ENCODE measurements around the gene IL16. TPM values are rescaled to one million over a fixed set of nuclear protein-coding genes. Genes with fewer than 3 reads are reported as not detected.

IL16 gene
- total RNA-seq, 2 experiments from 2014 or later = 118 to 144 TPM

DNA sequence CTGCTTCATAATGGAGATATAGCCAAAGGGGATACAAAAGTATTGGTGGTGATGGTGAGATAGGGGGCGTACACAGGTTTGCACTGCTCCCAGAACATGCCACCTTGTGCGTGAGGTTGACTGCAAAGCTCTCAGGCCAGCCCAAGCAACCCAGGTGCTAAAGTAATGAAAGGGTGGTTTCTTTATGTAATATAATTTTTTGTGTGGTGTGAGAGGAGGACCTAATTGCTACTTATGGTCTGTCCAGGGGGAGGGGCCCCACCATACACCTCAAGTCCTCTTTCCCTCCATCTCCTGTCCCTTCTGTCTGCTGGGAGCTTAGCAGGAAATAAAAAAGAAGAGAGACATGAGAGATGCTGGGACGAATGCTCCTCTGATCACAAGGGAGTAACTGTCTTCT is 73.5 kb downstream of the IL16 start:
- CTCF ChIA-PET = interaction anchor here (0.8 to 8.8 kb wide), 7 partner anchors 17 to 166 kb away, joined by 3 to 276 read pairs (median 3); no protein-coding TSS in a partner anchor
- DNase-seq (no peak), ATAC-seq (no peak)
- Mint-ChIP-seq H3K27ac (no peak overlapping the region), H3K4me1 (peaks cover 40% of the 10 kb centered on the region), H3K4me3 (no peak overlapping the region), H3K27me3 (no peaks in the 10 kb centered on the region), H3K36me3 (no peaks in the 10 kb centered on the region), H3K9me3 (ENCODE audit: low read depth) (no peaks in the 10 kb centered on the region)

DNA sequence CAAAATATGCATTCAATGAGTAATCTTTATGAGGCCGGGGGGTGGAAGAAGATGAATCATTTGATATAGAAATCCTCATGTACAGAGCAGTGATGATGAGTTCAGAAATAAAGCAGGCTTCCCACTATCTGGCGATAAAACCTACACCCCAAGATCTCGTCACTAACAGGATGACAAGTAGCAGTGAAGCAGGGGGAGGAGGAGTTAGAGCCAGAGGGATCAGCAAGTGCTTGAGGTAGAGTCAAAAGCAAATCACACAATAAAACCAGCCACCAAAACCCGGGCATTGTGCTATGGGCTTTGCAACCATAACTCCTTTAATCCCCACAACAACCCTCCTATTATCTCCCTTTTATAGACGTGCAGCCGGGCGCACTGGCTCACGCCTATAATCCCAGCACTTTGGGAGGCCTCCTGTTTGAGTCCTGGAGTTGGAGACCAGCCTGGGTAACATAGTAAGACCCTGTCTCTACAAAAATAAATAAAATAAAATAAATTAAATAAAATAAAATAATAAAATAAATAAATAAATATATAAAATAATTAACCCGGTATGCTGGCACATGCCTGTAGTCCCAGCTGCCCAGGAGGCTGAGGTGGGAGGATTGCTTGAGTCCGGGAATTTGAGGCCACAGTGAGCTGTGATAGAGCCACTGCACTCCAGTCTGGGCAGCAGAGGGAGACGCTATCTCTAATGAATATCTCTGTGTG is 74.3 kb downstream of the IL16 start:
- Mint-ChIP-seq H3K27me3 (no peaks in the 10 kb centered on the region), H3K4me1 (peaks cover 40% of the 10 kb centered on the region), H3K4me3 (no peak overlapping the region), H3K9me3 (ENCODE audit: low read depth) (no peaks in the 10 kb centered on the region), H3K36me3 (no peaks in the 10 kb centered on the region), H3K27ac (no peak overlapping the region)
- CTCF ChIA-PET = interaction anchor here (1.3 to 8.8 kb wide), 5 partner anchors 16 to 167 kb away, joined by 3 to 276 read pairs (median 42); no protein-coding TSS in a partner anchor
- DNase-seq (no peak), ATAC-seq (no peak)

DNA sequence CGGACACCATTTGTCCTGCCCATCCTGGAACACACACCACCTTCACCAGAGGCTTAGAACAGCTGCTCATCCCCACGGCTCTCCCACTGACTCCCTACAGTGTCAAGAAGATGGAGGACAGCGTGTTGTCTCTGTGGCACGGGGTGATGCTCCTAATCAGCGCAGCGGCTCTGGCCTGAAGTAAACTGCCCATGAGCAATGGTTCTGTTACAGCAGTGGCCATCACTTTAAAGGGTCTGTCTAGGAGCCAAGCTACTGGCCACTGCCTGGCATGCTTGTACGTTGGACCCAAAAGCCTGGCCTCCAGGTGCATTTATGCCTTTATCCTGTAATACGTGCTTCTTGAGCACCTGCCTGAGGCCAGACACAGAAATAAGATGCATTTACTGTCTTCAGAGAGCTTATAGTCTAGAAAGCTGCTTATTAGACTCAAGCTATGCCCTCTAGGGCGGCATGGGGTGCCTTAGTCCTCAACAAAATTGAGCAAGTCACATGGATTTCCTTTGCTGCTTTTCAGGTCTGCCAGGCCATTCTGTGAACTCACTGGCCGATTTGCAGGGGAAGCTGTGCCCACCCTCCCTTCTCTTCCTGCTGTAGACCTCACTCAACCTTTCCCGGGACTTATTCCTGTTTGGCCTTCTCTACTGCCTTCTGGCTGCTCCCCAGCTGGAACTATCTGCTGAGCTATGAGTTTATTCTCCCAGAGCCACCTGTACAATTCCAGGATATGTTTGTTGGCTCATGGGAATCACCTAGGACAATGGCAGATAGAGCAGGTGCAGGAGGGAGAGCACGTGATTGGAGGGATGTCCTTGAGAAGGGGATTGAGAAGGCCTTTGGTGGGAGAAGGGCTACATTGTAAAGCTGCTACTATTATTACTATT is 75.3 kb downstream of the IL16 start:
- peaks cover 32% of the 10 kb centered on the region for H3K4me1 Mint-ChIP-seq
- H3K27ac Mint-ChIP-seq = no peak overlapping the region
- H3K4me3 Mint-ChIP-seq = no peak overlapping the region
- no peaks in the 10 kb centered on the region for H3K27me3 Mint-ChIP-seq
- H3K36me3 Mint-ChIP-seq = peaks cover 6% of the 10 kb centered on the region
- DNase-seq (no peak), ATAC-seq (no peak)
- peaks cover 3% of the 10 kb centered on the region for H3K9me3 Mint-ChIP-seq (ENCODE audit: low read depth)
- CTCF ChIA-PET = interaction anchor here (0.7 to 5.2 kb wide), 5 partner anchors 20 to 128 kb away, joined by 3 to 42 read pairs (median 4); no protein-coding TSS in a partner anchor

DNA sequence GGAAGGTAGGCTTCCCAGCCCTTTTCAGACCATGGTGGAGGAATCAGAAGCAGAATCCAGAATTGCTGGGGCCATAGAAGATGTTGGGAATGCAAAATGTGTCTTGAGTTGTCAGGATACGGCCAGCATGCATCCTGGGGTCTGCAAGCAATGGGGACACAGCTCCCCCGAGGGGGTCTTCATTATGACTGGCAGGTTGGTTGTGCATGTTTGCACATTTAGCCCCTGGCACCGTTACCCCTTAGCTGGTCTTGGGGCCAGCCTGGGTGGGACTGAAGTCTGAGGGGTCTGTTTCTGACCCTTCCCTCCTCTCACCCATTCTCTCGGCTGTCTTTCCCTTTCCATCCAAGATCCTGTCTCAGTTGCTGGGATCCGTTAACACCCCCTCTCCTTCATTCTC is 76.5 kb downstream of the IL16 start:
- H3K4me1 Mint-ChIP-seq = peaks cover 27% of the 10 kb centered on the region

DNA sequence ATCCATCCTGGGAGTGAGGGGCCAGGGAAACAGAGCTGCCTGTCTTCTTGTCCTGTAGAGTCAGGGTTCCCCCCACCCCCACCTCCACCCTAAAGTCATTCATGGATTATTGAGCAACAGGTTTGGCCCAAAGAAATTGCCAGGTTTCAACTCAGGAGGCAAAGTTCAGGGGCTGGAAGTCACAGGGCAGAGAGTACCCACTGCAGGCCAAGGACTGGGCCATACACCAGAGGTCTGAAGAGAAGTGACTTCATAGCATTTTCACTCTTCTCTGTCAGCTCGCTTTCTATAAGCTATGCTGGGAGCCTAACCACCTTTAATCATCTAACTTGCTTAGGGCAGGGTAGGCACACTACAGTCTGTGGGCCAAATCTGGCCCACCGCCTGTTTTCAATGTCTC is 77.2 kb downstream of the IL16 start:
- ATAC-seq (no peak), DNase-seq (no peak)
- H3K27ac Mint-ChIP-seq = no peak overlapping the region
- H3K36me3 Mint-ChIP-seq = peaks cover 15% of the 10 kb centered on the region
- H3K4me3 Mint-ChIP-seq = no peak overlapping the region
- no peaks in the 10 kb centered on the region for H3K27me3 Mint-ChIP-seq
- peaks cover 24% of the 10 kb centered on the region for H3K4me1 Mint-ChIP-seq
- CTCF ChIA-PET = interaction anchor here (0.9 to 6.6 kb wide), 14 partner anchors 7 to 304 kb away, joined by 3 to 77 read pairs (median 14); partner anchors contain the start of gene STARD5
- peaks cover 8% of the 10 kb centered on the region for H3K9me3 Mint-ChIP-seq (ENCODE audit: low read depth)

More for the DNA sequence above, 76.5 kb downstream of the IL16 start:
- H3K27me3 Mint-ChIP-seq = no peaks in the 10 kb centered on the region
- no peak for DNase-seq
- H3K36me3 Mint-ChIP-seq = peaks cover 13% of the 10 kb centered on the region
- H3K9me3 Mint-ChIP-seq (ENCODE audit: low read depth) = peaks cover 7% of the 10 kb centered on the region
- H3K27ac Mint-ChIP-seq = no peak overlapping the region
- CTCF ChIA-PET = interaction anchor here (1.0 to 5.2 kb wide), 6 partner anchors 11 to 131 kb away, joined by 6 to 59 read pairs (median 14); no protein-coding TSS in a partner anchor
- no peak overlapping the region for H3K4me3 Mint-ChIP-seq
- no peak for ATAC-seq

DNA sequence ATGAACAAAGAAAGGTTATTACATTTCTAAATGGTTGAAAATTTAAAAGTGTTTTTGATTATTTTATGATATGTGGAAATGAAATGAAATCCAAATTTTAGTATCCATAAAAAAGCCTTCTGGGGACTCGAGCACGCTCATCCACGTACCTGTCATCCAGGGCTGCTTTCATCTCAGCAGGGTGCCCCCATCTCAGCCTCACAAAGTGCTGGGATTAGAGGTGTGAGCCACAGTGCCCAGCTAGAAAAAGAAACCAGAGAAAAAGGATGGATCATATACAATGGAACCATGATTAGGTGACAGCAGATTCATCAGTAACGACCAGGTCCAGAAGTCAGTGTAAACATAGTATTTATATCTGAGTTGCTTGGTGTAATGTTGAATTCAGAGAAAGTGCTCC is 77.6 kb downstream of the IL16 start:
- no peak overlapping the region for H3K27ac Mint-ChIP-seq
- H3K27me3 Mint-ChIP-seq = no peaks in the 10 kb centered on the region
- DNase-seq (no peak), ATAC-seq (no peak)
- peaks cover 16% of the 10 kb centered on the region for H3K36me3 Mint-ChIP-seq
- peaks cover 20% of the 10 kb centered on the region for H3K4me1 Mint-ChIP-seq
- no peak overlapping the region for H3K4me3 Mint-ChIP-seq
- CTCF ChIA-PET = interaction anchor here (0.9 to 6.6 kb wide), 19 partner anchors 7 to 304 kb away, joined by 3 to 77 read pairs (median 12); partner anchors contain the start of gene STARD5
- peaks cover 8% of the 10 kb centered on the region for H3K9me3 Mint-ChIP-seq (ENCODE audit: low read depth)

DNA sequence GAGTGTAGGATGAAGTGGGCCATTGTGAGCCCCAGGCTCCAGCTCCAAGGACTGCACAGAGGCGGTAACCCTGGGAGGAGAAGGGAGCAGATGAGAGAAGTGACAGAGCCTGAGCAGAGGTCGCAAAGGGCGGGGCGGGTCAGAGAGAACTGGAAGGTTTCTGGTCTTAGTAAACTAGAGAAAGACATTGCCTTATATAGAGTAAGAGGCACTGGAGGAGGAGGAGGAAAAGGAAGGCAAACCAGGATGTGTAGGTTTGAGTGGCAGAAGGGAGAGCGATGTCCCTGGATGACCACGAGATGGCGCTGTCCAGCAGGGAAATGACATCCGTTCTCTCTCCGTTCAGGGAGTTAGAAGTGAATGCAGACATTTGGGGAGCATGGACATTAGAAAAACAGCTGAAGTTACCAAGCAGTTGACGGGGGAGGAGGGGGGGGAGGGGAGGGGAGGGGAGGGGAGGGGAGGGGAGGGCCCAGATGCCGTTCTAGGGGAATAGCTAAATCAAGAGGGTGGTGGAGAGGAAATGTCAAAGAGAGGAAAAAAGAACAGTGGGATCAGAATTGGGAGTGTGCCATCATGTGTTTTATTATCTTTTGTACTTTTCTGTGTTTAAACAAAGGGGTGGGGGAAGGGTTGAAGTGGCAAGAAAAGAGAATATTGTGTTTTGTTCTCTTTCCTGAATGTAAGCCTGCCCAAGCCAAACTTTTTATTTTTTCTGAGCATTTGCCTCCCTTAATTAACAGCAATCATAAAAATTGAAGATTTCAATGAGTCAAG is 78.4 kb downstream of the IL16 start:
- Mint-ChIP-seq H3K9me3 (ENCODE audit: low read depth) (peaks cover 8% of the 10 kb centered on the region), H3K36me3 (peaks cover 16% of the 10 kb centered on the region), H3K4me1 (peaks cover 16% of the 10 kb centered on the region), H3K4me3 (no peak overlapping the region), H3K27ac (peak overlapping the region; percentile 45), H3K27me3 (no peaks in the 10 kb centered on the region)
- DNase-seq = peak; percentile 88
- CTCF ChIA-PET = interaction anchor here (0.6 to 6.6 kb wide), 35 partner anchors 8 to 1881 kb away, joined by 3 to 77 read pairs (median 6); partner anchors contain the start of gene STARD5
- ATAC-seq = peak; percentile 90

DNA sequence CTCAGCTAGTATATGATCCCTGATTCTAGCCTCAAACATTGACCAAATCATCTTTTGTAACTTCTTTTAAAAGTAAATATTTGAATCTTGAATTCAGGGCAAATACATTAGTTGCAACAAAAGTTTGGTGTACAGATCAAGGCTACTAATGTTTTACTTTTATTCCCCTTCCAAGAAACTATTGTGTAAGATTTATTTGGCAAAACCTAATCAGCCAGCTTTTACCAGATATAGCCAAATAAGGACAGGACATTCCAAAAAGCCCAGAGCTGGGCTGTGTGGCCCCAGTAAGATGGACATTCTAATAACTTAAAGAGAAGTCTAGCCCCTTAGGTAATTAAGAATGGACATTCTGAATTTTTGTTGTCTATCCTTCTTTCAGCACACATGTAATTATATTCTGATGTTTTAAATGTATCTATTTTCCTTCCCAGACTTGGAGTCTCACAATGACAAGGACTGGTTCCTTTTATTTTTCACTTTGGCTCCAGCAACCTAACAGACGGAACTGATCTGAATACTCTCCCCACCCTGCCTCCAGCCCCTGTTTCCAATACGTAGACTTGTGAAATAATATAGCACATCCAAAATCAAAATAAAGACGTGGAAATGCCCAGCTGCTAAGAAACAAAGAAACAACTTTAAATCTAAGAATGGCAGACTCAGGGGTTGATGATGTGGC is 79.2 kb downstream of the IL16 start:
- H3K27ac Mint-ChIP-seq = no peak overlapping the region
- no peak for ATAC-seq

DNA sequence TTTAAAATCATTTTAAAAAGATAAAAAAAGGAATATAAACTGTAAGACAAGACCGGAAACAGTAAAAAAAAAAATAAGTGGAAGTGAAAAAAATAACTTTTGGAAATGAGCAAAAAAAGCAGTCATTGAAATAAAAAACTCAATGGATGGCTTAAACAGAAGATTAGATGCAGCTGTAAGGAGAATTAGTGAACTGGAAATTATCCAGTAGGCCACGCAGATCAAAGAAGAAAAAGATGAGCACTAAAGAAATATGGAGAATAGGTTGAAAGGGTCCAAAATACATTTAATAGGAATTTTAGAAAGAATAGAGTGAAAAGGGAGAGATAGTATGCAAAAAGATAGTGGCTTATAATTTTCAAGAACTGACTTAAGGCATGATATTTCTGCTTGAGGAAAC is 80.3 kb downstream of the IL16 start:
- DNase-seq (no peak), ATAC-seq (no peak)
- H3K27ac Mint-ChIP-seq = no peak overlapping the region
- peaks cover 16% of the 10 kb centered on the region for H3K4me1 Mint-ChIP-seq
- CTCF ChIA-PET = interaction anchor here (0.9 to 6.6 kb wide), 3 partner anchors 10 to 169 kb away, joined by 3 to 77 read pairs (median 11); no protein-coding TSS in a partner anchor
- H3K36me3 Mint-ChIP-seq = peaks cover 16% of the 10 kb centered on the region
- no peaks in the 10 kb centered on the region for H3K27me3 Mint-ChIP-seq
- H3K9me3 Mint-ChIP-seq (ENCODE audit: low read depth) = peaks cover 8% of the 10 kb centered on the region
- H3K4me3 Mint-ChIP-seq = no peak overlapping the region

More for the DNA sequence above, 79.2 kb downstream of the IL16 start:
- H3K4me3 Mint-ChIP-seq = no peak overlapping the region
- H3K9me3 Mint-ChIP-seq (ENCODE audit: low read depth) = peaks cover 8% of the 10 kb centered on the region
- DNase-seq = no peak
- no peaks in the 10 kb centered on the region for H3K27me3 Mint-ChIP-seq
- peaks cover 16% of the 10 kb centered on the region for H3K4me1 Mint-ChIP-seq
- H3K36me3 Mint-ChIP-seq = peaks cover 16% of the 10 kb centered on the region
- CTCF ChIA-PET = interaction anchor here (0.6 to 6.6 kb wide), 30 partner anchors 9 to 1880 kb away, joined by 3 to 77 read pairs (median 6); partner anchors contain the start of gene STARD5

DNA sequence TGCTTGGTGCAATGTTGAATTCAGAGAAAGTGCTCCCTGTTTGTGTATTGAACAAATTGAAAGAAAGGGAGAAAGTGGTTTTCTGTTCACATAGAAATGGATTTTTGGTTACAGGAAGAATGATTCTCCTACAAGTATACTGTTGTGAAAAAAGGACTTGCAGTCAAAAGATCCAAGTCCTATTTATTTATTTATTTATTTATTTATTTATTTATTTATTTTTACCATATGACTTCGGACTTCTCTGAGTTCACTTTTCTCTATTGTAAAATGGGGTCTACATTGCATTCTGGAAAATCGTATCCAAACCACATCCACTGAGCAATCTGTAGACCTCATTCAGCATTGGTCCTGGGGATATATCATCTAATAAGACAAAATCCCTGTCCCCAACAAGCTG is 81.2 kb downstream of the IL16 start:
- H3K4me3 Mint-ChIP-seq = no peak overlapping the region
- CTCF ChIA-PET = interaction anchor here (1.1 to 6.6 kb wide), 4 partner anchors 9 to 121 kb away, joined by 3 to 77 read pairs (median 4); no protein-coding TSS in a partner anchor
- peaks cover 8% of the 10 kb centered on the region for H3K9me3 Mint-ChIP-seq (ENCODE audit: low read depth)
- no peak overlapping the region for H3K27ac Mint-ChIP-seq
- DNase-seq (no peak), ATAC-seq (no peak)
- peaks cover 16% of the 10 kb centered on the region for H3K4me1 Mint-ChIP-seq
- H3K27me3 Mint-ChIP-seq = no peaks in the 10 kb centered on the region
- H3K36me3 Mint-ChIP-seq = peaks cover 16% of the 10 kb centered on the region

DNA sequence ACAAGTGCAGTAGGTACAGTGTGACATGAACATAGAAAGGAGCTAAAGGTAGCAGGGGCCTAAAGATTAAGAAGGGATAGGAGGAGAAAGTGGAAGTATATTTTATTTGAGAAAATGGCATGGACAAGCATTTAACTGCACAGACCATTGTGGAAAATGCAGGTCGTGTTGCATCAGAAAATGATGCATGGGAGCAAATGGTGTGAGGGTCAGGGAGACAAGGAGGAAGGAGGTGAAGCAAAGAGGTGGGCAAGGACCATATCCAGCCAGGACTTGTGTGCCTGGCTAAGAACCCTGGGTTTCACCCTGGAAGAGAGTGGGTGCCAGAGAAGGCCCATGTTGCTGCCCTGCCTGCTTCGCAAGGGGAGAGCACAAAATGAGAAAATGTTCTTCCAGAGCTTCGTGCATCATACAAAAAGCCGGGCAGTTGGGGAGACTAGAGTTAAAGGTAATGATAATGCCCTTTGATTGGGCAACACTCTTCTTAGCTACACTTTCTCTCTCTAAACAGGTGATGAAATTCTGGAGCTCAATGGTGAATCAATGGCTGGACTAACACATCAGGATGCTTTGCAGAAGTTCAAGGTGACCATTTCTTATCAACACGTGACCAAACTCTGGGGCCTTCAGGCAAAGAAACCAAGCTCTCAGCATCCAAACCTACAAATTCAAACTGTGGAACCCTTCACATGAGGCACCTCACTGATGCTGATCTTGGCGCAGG is 81.8 kb downstream of the IL16 start:
- no peaks in the 10 kb centered on the region for H3K27me3 Mint-ChIP-seq
- ATAC-seq (no peak), DNase-seq (no peak)
- H3K36me3 Mint-ChIP-seq = peaks cover 16% of the 10 kb centered on the region
- CTCF ChIA-PET = interaction anchor here (1.1 to 6.6 kb wide), 5 partner anchors 9 to 120 kb away, joined by 3 to 77 read pairs (median 5); no protein-coding TSS in a partner anchor
- no peak overlapping the region for H3K4me3 Mint-ChIP-seq
- peaks cover 16% of the 10 kb centered on the region for H3K4me1 Mint-ChIP-seq
- peaks cover 8% of the 10 kb centered on the region for H3K9me3 Mint-ChIP-seq (ENCODE audit: low read depth)
- no peak overlapping the region for H3K27ac Mint-ChIP-seq
